Body of pancreas (tissue), 4 donors: ENCODE results near the gene PSME4.

ENCODE experiments used
- CTCF ChIP-seq, 7 experiments: fragments of 450-650 bp in 4 of 7; fragments of 200-600 bp in 3 of 7; sonication (generic) in 3 of 7; IDR thresholded peaks; one replicate each; pipeline ENCODE4 v1.5.1; 2016 to 2019; ENCODE audit warnings: antibody characterized with exemption in 7 of 7
- POLR2A ChIP-seq, 3 donors: fragments of 450-650 bp; IDR thresholded peaks; one replicate each; pipeline ENCODE4 v1.6.1; 2016; ENCODE audit warnings: antibody characterized with exemption in 3 of 3, mild to moderate bottlenecking in 2 of 3

GRCh38 chr2:53969285-53969967 lies 1.4 kb downstream of the PSME4 start:
- TF ChIP-seq CTCF (IDR thresholded peaks at IDR 0.05) (no peak), POLR2A (IDR thresholded peaks at IDR 0.05) (no peak)
